Measurements from ENCODE around the gene ANKRD65. TPM values are rescaled to one million over a fixed set of nuclear protein-coding genes. Genes with fewer than 3 reads are reported as not detected.
"Not testable (repeated sequence)": the region's sequence is repeated elsewhere in the genome, so short reads cannot be mapped to it uniquely, and the experiment has no call there.

ANKRD65 gene
- 21.5 TPM for total RNA-seq
- long read RNA-seq, partial matches to known transcripts, result 20 of 40 reads
- long read RNA-seq, other reads (novel, unspliced or antisense), result 10 of 40 reads

GRCh38 chr1:1421147-1421906, at the start of gene ANKRD65:
TSS of gene ANKRD65 (minus strand) at chr1:1421276. CDS start at chr1:1421005, 271 bp downstream.
- intact Hi-C loops (cut with DNase I), result no loop called here
- peak; percentile 84 for DNase-seq
- peak within 1 kb of the TSS; percentile 81 for H3K27ac ChIP-seq
- TF ChIP-seq CTCF (IDR thresholded peaks at IDR 0.05), result no peak
- ATAC-seq, result peak; percentile 88
- H3K4me1 ChIP-seq, result no peaks in the 10 kb centered on the region
- H3K27me3 ChIP-seq, result no peaks in the 10 kb centered on the region
- no peaks in the 10 kb centered on the region for H3K9me3 ChIP-seq
- H3K4me3 ChIP-seq, result peak within 1 kb of the TSS; percentile 47
- H3K36me3 ChIP-seq, result no peaks in the 10 kb centered on the region

- DNase-seq; intact Hi-C loops (cut with DNase I): not testable (repeated sequence)
These were observed 47.3 kb upstream of the ANKRD65 start for GRCh38 chr1:1468196-1468985.

GRCh38 chr1:1463312-1463711, 42.2 kb upstream of the ANKRD65 start:
- TF ChIP-seq CTCF (IDR thresholded peaks at IDR 0.05), result no peak

More at GRCh38 chr1:1468196-1468985, 47.3 kb upstream of the ANKRD65 start:
- H3K36me3 ChIP-seq, ATAC-seq, H3K4me3 ChIP-seq, H3K9me3 ChIP-seq, H3K27ac ChIP-seq, H3K27me3 ChIP-seq: not testable (repeated sequence)
- H3K4me1 ChIP-seq, result peaks cover 15% of the 10 kb centered on the region

GRCh38 chr1:1462318-1462966, 41.4 kb upstream of the ANKRD65 start:
- ATAC-seq, result peak; percentile 93
- intact Hi-C loops (cut with DNase I), result no loop called here
- Histone ChIP-seq H3K9me3 (no peaks in the 10 kb centered on the region), H3K27me3 (no peaks in the 10 kb centered on the region), H3K4me1 (peaks cover 4% of the 10 kb centered on the region), H3K4me3 (peak overlapping the region; percentile 22), H3K27ac (peak overlapping the region; percentile 60), H3K36me3 (no peaks in the 10 kb centered on the region)
- no peak for TF ChIP-seq CTCF (IDR thresholded peaks at IDR 0.05)
- DNase-seq, result peak; percentile 91

More at GRCh38 chr1:1463312-1463711, 42.2 kb upstream of the ANKRD65 start:
- H3K27ac ChIP-seq, result no peak overlapping the region
- no peaks in the 10 kb centered on the region for H3K36me3 ChIP-seq
- ATAC-seq (no peak), DNase-seq (no peak)
- intact Hi-C loops (cut with DNase I), result no loop called here
- H3K9me3 ChIP-seq, result no peaks in the 10 kb centered on the region
- no peak overlapping the region for H3K4me3 ChIP-seq
- H3K27me3 ChIP-seq, result no peaks in the 10 kb centered on the region
- H3K4me1 ChIP-seq, result peaks cover 4% of the 10 kb centered on the region

- H3K36me3 ChIP-seq, result no peaks in the 10 kb centered on the region
- peak overlapping the region; percentile 60 for H3K27ac ChIP-seq
- peaks cover 4% of the 10 kb centered on the region for H3K4me1 ChIP-seq
- intact Hi-C loops (cut with DNase I), result no loop called here
- H3K4me3 ChIP-seq, result peak overlapping the region; percentile 22
- no peak for TF ChIP-seq CTCF (IDR thresholded peaks at IDR 0.05)
- ATAC-seq (peak; percentile 20), DNase-seq (peak; percentile 73)
- H3K27me3 ChIP-seq, result no peaks in the 10 kb centered on the region
- no peaks in the 10 kb centered on the region for H3K9me3 ChIP-seq
These were observed 40.7 kb upstream of the ANKRD65 start for GRCh38 chr1:1461721-1462317.

Data from upper lobe of right lung (tissue), 1 donor.